Hippocampal formation (tissue), 2 donors: ENCODE measurements around the gene GPR152.
"Not testable (repeated sequence)": the region's sequence is repeated elsewhere in the genome, so short reads cannot be mapped to it uniquely, and the experiment has no call there.

Source experiments
- DNase-seq, 2 donors: peaks; one replicate each; lab custom pipeline; 2025; lab: John Stamatoyannopoulos, UW

Gene GPR152

DNA sequence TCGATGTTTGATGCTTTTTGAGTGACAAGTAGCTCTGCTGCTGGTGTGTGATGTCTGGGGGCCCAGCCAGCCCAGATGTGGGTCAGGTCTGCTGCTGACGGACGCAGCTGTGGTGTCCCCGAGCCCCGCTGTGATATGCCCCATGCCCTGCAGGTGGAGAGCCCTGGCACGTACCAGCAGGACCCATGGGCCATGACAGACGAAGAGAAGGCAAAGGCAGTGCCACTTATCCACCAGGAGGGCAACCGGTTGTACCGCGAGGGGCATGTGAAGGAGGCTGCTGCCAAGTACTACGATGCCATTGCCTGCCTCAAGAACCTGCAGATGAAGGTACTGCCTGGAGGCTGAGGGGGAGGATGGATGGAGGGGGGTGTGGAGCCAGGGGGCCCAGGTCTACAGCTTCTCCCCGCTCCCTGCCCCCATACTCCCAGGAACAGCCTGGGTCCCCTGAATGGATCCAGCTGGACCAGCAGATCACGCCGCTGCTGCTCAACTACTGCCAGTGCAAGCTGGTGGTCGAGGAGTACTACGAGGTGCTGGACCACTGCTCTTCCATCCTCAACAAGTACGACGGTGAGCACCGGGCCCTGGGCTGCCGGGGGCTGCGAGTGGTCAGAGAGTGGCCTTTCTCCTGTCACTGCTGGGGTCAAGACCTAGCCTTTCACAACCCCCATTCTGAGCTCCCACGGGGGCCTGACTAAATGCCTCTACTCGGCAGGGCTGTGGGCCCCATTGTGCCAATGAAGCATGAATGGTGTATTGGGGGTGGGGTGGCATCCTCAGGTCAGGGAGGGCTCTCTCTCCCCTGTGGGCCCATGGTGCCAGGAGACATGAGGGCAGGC lies 37.6 kb upstream of the GPR152 start:
- no peak for DNase-seq

DNA sequence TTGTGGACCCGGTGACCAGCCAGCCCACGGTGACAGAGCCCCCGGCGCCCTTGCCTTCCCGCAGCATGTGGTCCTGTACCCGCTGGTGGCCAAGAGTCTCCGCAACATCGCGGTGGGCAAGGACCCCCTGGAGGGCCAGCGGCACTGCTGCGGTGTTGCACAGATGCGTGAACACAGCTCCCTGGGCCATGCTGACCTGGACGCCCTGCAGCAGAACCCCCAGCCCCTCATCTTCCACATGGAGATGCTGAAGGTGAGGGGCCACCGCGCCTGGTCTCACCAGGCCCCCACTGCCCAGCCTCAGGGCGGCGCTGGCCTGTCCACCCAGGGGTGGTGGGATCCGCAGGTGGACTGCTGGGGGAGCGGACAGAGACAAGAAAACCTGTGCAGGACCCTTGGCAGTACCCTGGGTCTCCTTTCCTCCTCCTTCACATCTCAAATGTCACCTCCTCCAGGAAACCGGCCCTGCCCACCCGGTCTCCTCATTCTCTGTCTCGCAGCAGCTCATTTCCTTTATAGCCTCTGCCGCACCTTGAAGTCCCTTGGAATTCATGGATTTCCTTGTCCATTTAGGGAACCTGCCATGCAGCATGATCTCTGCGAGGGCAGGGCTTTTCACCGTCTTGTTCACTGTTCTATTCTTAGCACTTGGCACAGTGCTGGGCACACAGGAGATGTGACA lies 36.8 kb upstream of the GPR152 start:
- DNase-seq = no peak

DNA sequence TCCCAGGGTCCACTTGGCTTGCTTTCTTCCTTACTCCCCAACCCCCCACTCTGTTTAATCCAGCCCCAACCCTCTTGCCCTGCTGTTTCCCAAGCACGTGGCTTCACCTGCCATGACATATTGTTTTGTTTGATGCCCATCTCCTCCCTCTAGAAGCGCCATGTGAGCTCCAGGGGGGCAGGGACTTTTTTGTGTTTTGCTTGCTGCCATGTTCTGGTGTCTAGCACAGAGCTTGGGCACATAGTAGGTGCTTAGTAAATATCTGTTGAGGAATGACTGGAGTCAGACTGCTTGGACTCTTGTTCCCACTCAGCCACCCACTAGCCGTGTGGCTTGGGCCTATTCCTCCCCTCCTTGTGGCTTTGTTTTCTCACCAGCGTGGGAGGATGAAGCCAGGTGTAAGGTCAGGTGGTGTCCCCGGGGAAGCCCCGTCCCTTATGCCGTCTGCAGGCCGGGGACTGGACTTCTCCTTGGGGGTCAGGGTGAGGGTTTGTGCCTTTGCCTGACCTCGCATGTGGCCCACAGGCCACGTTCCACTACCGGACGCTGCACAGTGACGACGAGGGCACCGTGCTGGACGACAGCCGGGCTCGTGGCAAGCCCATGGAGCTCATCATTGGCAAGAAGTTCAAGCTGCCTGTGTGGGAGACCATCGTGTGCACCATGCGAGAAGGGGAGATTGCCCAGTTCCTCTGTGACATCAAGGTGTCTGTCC lies 34.1 kb upstream of the GPR152 start:
- no peak for DNase-seq

DNA sequence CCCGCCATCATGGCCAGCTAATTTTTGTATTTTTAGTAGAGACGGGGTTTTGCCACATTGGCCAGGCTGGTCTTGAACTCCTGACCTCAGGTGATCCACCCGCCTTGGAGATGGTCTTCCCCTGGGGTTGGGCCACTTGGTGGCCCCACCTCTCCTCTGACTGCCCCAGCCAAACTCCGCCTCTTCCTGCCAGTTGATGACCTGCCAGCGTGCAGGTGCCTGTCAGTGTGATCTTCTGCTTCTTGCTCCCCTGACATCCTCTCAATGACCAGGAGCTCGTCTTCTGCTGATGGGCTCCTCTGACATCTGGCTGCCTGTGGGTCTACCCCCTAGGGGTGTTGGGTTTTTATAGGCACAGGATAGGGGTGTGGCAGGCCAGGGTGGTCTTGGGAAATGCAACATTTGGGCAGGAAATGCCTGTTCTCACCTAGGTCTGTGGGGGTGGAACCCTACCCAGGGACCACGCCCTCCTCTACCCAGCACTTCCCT lies 33.4 kb upstream of the GPR152 start:
- not testable (repeated sequence) for DNase-seq

DNA sequence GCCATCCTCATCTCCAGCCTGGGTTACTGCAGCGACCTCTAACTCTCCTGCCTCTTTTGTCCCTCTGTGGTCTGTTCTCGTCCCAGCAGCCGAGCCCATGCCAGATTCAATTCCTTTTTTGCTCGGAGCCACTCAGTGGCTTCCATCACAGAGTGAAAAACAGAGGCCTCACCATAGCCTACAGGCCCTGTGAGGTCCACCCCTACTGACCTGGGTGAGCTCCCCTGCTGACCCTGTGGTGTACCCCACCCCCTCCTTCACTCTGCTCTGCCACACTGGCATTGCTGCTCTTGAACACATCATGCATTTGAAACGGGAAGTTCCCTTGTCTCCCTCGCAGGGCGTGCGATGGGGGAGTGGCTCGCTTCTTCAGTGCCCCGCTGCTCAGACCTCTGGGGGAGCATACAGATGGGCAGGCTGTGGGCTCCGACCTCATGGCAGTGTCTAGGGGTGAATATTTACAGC lies 32.4 kb upstream of the GPR152 start:
- DNase-seq = no peak

DNA sequence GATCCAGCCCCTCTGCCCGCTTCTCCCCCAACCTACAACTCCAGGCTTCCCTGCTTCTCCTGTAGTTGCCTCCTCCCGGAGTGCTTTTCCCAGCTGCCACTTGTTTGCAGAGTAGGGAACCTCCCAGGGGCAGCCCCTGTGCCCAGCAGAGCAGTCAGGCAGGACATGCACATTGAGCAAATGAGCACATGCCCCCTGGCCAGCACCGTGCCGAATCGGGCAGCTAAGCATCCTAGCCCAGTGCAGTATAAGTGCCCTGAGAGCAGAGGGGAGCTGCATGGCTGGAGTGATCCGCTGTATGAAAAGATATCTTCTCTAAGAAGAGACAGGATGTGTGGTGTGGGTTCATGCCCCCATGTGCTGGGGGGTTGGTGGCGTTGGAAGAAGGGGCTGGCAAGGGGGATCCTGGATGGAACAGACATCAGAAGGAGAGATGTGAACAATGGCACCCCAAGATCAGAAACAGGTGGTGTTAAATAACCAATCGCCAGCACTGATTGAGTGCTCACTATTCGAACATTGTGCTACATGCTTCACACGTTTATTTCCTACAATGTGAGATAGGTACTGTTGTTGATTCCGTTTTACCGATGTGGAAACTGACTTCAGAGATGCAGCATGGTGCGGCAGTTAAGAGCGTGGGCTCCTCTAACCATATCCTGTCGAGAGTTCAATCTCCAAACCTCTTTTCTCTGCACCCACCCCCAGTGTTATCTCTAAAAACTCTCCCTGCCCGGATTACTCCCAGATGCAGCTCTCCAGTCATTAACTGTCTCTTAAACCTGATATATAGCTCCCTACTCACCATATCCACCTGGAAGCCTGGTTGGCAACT lies 31.5 kb upstream of the GPR152 start:
- no peak for DNase-seq

DNA sequence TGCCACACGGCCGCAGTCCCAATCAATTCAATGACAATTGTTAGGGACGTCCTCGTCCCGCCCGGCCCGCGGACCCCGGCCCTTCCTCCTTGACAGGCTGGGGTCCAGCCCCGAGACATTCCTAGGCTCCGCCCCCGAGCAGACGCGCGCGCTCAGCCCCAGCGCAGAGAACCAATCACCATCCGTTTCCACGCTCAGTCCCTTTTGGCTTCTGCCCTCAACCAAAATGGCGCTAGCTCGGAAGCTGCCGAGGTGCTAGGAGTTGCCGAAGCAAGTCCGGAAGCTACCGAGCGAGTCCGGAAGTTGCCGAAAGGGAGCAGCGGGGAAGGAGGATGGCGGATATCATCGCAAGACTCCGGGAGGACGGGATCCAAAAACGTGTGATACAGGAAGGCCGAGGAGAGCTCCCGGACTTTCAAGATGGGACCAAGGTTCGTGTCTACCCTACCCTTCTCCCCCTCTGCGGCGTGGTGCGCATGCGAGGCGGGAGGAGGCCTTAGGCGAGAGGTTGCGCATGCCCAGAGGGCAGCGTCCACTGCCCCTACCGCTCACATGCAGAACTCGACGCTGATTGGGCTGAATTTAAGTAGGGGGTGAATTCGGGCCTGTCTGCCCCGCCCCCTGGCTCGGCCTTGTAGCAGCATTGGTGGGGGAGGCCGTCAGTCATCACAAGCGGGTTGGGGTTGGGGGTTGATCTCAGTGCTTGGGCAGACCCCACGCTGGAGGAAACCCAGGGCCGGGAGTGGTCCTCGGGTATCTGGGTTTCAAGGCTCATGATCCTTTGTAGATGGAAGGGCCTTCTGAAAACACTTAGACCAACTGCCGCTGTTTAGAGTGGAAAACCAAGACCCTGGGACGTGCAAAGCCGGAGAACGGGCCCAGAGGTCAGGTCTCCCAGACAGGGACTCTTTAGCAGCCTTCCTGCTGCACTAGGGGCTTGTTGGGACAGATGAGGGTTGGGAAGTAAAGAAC lies 30.6 kb upstream of the GPR152 start, which contains the start of gene AIP:
AIP (plus strand) TSS at position 200 of the 972 bp plus-strand sequence; CDS start at position 333, 133 bp downstream.
- peak; percentile 97 to 98 for DNase-seq

- no peak for DNase-seq
These were observed 29.8 kb upstream of the GPR152 start for GRCh38 chr11:67482275-67482826.

DNA sequence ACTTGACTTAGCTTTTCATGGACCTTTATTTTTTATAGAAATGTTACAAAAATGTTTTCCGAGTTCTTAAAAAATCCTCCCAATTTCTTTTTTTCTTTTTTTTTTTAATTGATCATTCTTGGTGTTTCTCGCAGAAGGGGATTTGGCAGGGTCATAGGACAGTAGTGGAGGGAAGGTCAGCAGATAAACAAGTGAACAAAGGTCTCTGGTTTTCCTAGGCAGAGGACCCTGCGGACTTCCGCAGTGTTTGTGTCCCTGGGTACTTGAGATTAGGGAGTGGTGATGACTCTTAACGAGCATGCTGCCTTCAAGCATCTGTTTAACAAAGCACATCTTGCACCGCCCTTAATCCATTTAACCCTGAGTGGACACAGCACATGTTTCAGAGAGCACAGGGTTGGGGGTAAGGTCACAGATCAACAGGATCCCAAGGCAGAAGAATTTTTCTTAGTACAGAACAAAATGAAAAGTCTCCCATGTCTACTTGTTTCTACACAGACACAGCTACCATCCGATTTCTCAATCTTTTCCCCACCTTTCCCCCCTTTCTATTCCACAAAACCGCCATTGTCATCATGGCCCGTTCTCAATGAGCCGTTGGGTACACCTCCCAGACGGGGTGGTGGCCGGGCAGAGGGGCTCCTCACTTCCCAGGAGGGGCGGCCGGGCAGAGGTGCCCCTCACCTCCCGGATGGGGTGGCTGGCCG lies 25.0 kb upstream of the GPR152 start:
- DNase-seq = not testable (repeated sequence)

DNA sequence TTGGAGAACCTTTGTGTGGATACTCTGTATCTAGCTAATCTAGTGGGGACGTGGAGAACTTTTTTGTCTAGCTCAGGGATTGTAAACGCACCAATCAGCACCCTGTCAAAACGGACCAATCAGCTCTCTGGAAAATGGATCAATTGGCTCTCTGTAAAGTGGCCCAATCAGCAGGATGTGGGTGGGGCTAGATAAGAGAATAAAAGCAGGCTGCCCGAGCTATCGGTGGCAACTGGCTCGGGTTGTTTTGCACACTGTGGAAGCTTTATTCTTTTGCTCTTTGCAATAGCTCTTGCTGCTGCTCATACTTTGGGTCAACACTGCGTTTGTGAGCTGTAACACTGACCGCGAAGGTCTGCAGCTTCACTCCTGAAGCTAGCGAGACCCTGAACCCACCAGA lies 24.2 kb upstream of the GPR152 start:
- not testable (repeated sequence) for DNase-seq

- DNase-seq = no peak
These were observed 20.4 kb upstream of the GPR152 start for GRCh38 chr11:67472882-67473281.

DNA sequence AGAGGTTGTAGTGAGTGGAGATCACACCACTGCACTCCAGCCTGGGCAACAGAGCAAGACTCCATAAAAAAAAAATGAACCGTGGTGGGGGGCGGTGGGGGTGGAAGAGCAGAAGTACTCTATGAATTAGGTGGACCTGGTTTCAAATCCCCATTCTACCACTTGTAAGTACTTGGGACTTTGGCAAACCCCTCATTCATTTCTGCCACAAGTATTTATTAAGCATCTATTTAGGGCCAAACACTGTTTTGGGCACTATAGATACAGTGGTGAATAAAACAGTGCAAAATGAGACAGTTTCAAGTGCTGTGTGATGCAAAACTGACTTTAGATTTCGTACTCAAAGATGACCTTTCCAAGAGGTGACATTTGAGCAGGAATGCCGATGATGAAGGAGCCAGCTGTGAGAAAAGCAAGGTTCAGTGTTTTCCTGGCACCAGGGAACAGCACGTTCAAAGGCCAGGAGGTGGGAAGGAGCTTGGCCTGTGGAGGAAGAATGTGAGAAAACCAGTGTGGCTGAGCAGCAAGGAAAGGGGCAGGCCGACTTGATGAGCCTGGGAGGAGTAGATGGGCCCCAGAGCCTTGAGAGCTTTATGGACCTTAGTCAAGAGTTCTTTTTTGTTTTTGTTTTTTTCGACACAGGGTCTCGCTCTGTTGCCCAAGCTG lies 17.9 kb upstream of the GPR152 start:
- no peak for DNase-seq

GRCh38 chr11:67469508-67469811 lies 16.9 kb upstream of the GPR152 start:
- DNase-seq = no peak

DNA sequence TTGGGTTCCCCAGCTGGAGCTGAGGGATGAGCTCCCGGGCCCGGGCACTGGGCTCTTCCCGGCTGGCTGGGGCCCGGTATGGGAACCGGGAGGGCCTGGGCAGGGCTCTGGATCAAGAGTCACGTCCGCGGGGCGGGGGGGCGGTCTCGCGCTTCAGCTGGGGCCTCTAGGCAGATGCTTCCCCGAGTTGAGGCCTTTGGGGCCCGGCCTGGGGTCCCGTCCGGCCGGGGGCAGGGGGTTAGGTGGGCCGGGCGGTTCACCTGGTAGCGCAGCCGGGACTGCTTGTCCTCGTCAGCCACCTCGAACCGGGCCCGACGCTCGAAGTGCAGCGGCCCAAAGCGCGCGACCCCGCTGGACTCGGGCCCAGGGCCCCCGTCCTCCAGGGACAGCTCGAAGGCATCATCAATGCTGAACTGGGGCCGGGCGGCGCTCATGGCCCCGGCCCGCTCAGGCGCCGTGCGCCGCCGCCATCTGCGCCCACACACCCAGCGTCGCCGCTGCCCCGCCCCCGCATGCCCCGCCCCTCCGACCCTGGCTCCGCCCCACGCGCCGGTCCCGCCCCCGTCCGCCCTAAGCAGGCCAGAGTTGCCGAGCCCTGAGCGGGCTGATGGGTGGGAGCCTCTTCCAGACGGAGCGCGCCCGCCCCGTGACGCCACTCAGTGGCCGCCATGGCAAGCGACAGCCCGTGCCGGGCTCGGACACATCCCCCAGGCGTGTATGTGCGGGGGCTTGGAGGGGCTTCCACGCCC lies 16.4 kb upstream of the GPR152 start, which contains the start of gene TMEM134:
TMEM134 (minus strand) TSS at position 493 of the 749 bp plus-strand sequence; CDS start at position 434, 59 bp downstream.
- peak; percentile 90 to 92 for DNase-seq

DNA sequence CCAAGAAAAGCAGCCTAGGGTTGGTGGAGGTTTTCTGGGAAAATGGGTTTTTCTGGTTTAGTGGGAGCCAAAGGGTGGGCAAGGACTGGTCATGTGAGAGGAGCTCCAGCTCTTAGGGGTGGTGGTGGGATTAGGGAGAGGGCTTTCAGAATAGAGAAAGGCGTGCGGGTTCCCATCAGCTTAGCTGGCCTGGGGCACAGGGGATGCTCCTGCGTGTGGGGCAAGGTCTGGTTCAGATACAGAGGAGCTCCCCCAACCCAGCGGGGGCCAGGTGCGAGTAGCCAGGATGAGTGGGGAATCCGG lies 15.9 kb upstream of the GPR152 start:
- DNase-seq = no peak

DNA sequence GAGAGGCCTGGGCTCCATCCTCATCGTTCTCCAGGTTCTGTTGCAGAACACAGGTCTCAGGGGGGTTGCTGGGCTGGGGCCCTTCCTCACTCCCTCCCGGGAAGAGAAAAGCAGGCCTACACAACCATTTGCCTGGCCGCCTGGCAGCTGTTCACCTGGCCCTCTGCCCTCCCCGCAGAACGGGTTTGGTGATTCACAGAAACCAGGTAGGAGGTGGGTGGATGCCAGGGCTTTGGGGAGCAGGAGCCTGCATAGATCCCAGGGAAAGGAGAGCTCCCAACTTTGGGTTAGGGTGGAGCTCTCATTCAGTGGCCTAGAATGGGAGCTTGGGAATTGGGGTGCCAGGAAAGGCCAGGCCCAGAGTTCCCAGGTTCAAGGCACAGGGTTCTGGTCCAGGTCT lies 15.5 kb upstream of the GPR152 start:
- no peak for DNase-seq

GRCh38 chr11:67466962-67467771 lies 14.6 kb upstream of the GPR152 start:
- no peak for DNase-seq
